ENCODE results near the gene ENPP3.

The ENPP3 gene

GRCh38 chr6:131642987-131643611 lies 6.0 kb downstream of the ENPP3 start:
- DNase-seq = no peak

GRCh38 chr6:131643855-131644460 lies 6.9 kb downstream of the ENPP3 start:
- no peak for DNase-seq

- DNase-seq = no peak
Measured at GRCh38 chr6:131644921-131645320, 7.8 kb downstream of the ENPP3 start.

GRCh38 chr6:131645846-131646245 lies 8.7 kb downstream of the ENPP3 start:
- no peak for DNase-seq

- DNase-seq = no peak
Measured at GRCh38 chr6:131646249-131646670, 9.2 kb downstream of the ENPP3 start.

GRCh38 chr6:131651782-131652181 lies 14.7 kb downstream of the ENPP3 start:
- DNase-seq = no peak

GRCh38 chr6:131652472-131652871 lies 15.4 kb downstream of the ENPP3 start:
- DNase-seq = no peak

GRCh38 chr6:131654326-131654725 lies 17.2 kb downstream of the ENPP3 start:
- DNase-seq = no peak

- DNase-seq = no peak
Measured at GRCh38 chr6:131655387-131655786, 18.3 kb downstream of the ENPP3 start.

GRCh38 chr6:131655951-131656350 lies 18.8 kb downstream of the ENPP3 start:
- no peak for DNase-seq

GRCh38 chr6:131656667-131657066 lies 19.6 kb downstream of the ENPP3 start:
- DNase-seq = no peak

GRCh38 chr6:131657222-131657621 lies 20.1 kb downstream of the ENPP3 start:
- no peak for DNase-seq

- DNase-seq = no peak
Measured at GRCh38 chr6:131657630-131658111, 20.6 kb downstream of the ENPP3 start.

GRCh38 chr6:131658287-131658686 lies 21.2 kb downstream of the ENPP3 start:
- no peak for DNase-seq

GRCh38 chr6:131660195-131660594 lies 23.1 kb downstream of the ENPP3 start:
- no peak for DNase-seq

- DNase-seq = no peak
Measured at GRCh38 chr6:131663578-131664165, 26.6 kb downstream of the ENPP3 start.

GRCh38 chr6:131669891-131670290 lies 32.8 kb downstream of the ENPP3 start:
- DNase-seq = no peak

- DNase-seq = no peak
Measured at GRCh38 chr6:131673184-131673583, 36.1 kb downstream of the ENPP3 start.

- no peak for DNase-seq
Measured at GRCh38 chr6:131678442-131678841, 41.3 kb downstream of the ENPP3 start.

- no peak for DNase-seq
Measured at GRCh38 chr6:131680868-131681267, 43.8 kb downstream of the ENPP3 start.

GRCh38 chr6:131681585-131681984 lies 44.5 kb downstream of the ENPP3 start:
- no peak for DNase-seq

- no peak for DNase-seq
Measured at GRCh38 chr6:131682442-131682841, 45.3 kb downstream of the ENPP3 start.

- no peak for DNase-seq
Measured at GRCh38 chr6:131683479-131683878, 46.4 kb downstream of the ENPP3 start.

GRCh38 chr6:131685266-131685780 lies 48.2 kb downstream of the ENPP3 start:
- no peak for DNase-seq

Data from activated CD8-positive, alpha-beta memory T cell treated with anti-CD3 and anti-CD28 coated beads for 24 hours (primary cell).